GM12878 (cell line): Measurements from ENCODE around the gene CDCA5. TPM values are rescaled to one million over a fixed set of nuclear protein-coding genes. Genes with fewer than 3 reads are reported as not detected.

Experiments used
- ATAC-seq: fragments of 200-7000 bp; cut with Tn5 transposase; 3 replicates; pipeline ENCODE4 v1.9.1; 2020; ENCODE audit warnings: mild to moderate bottlenecking, moderate library complexity
- BruUV-seq: library from RNA; stranded (reverse); fragments of 400-500 nt; replicated peaks from 2 replicates; lab custom pipeline; 2021; lab: Mats Ljungman, UMichigan
- CTCF ChIA-PET: fragments of 300-600 bp; sonication (Branson Sonifier 250); formaldehyde crosslinking; extraction: SDS; loops from one replicate; lab custom pipeline; 2021; ENCODE audit warnings: inconsistent platforms; lab: Yijun Ruan, JAX
- POLR2A ChIA-PET: fragments of 350-600 bp; formaldehyde crosslinking; extraction: SDS; loops from one replicate; lab custom pipeline; 2021; ENCODE audit warnings: inconsistent platforms; lab: Charles Lee
- RAD21 ChIA-PET: fragments of 300-600 bp; sonication (Branson Sonifier 250); formaldehyde crosslinking; loops from one replicate; lab custom pipeline; 2023; ENCODE audit warnings: antibody characterized with exemption; ENCODE audit not compliant: unreplicated experiment; lab: Charles Lee
- SMC1A ChIA-PET: fragments of 300-600 bp; sonication (Branson Sonifier 250); formaldehyde crosslinking; loops from one replicate; lab custom pipeline; 2023; ENCODE audit not compliant: unreplicated experiment, uncharacterized antibody; lab: Charles Lee
- DNase-seq: peaks from one replicate; pipeline ENCODE4 v3.0.0-alpha.2; 2011; ENCODE audit warnings: low read depth, low spot score
- FAIRE-seq: peaks from 3 replicates; lab custom pipeline; 2011; peaks lifted over from hg19 to GRCh38; lab: Jason Lieb, UNC
- H2AFZ ChIP-seq: 2 replicates; pipeline ENCODE4 v1.6.0; 2011; ENCODE audit warnings: low read depth, low read length, control low read depth; ENCODE audit not compliant: control insufficient read depth
- H3K27ac ChIP-seq: 2 replicates; pipeline ENCODE4 v1.5.1; 2011; ENCODE audit warnings: control low read depth; ENCODE audit not compliant: control insufficient read depth, insufficient read depth
- H3K27me3 ChIP-seq, 2 experiments: replicated peaks in 1 of 2; 2 replicates each; pipeline versions ENCODE4 v1.6.0 to v1.6.1; 2011; ENCODE audit warnings: low read length in 1 of 2; ENCODE audit not compliant: control insufficient read depth in 2 of 2, insufficient read depth in 2 of 2
- H3K36me3 ChIP-seq, 2 experiments: 2 replicates each; pipeline ENCODE4 v1.5.1; 2011; ENCODE audit warnings: low read length in 1 of 2; ENCODE audit not compliant: control insufficient read depth in 2 of 2, insufficient read depth in 2 of 2
- H3K4me1 ChIP-seq: 2 replicates; pipeline ENCODE4 v1.6.1; 2011; ENCODE audit warnings: mild to moderate bottlenecking, low read length, moderate library complexity, mixed read lengths; ENCODE audit not compliant: control insufficient read depth, insufficient read depth
- H3K4me2 ChIP-seq: 2 replicates; pipeline ENCODE4 v1.6.0; 2011; ENCODE audit warnings: control low read depth; ENCODE audit not compliant: control insufficient read depth, insufficient read depth
- H3K4me3 ChIP-seq: fragments of 200-600 bp; sonication (generic); 2 replicates; pipeline ENCODE4 v1.5.1; 2016
- H3K79me2 ChIP-seq: 2 replicates; pipeline ENCODE4 v1.6.0; 2011; ENCODE audit warnings: low read length; ENCODE audit not compliant: control insufficient read depth, insufficient read depth
- H3K9ac ChIP-seq: 2 replicates; pipeline ENCODE4 v1.8.0; 2011; ENCODE audit warnings: low read length, control low read depth, mixed read lengths; ENCODE audit not compliant: control insufficient read depth, insufficient read depth
- H3K9me3 ChIP-seq: replicated peaks from 3 replicates; pipeline ENCODE4 v1.5.1; 2011; ENCODE audit warnings: mild to moderate bottlenecking, low read length; ENCODE audit not compliant: control insufficient read depth, insufficient read depth
- H4K20me1 ChIP-seq: 2 replicates; pipeline ENCODE4 v1.6.0; 2011; ENCODE audit not compliant: control insufficient read depth, insufficient read depth
- ATF7 ChIP-seq: fragments of 450-650 bp; IDR thresholded peaks from 2 replicates; pipeline ENCODE4 v1.6.1; 2016; ENCODE audit warnings: low read depth, mild to moderate bottlenecking
- BCLAF1 ChIP-seq: fragments of 450-650 bp; IDR thresholded peaks from 2 replicates; pipeline ENCODE4 v1.6.1; 2017; ENCODE audit warnings: antibody characterized with exemption, mild to moderate bottlenecking, moderate library complexity
- HDAC6 ChIP-seq: fragments of 200-600 bp; sonication (generic); IDR thresholded peaks from one replicate; pipeline ENCODE4 v1.8.0; 2017; ENCODE audit warnings: antibody characterized with exemption; ENCODE audit not compliant: unreplicated experiment
- JUND ChIP-seq: IDR thresholded peaks from 2 replicates; pipeline ENCODE4 v1.6.1; 2012; ENCODE audit warnings: low read depth, mild to moderate bottlenecking, low read length, improper control_type of control experiment, moderate library complexity
- POLR2A ChIP-seq: IDR thresholded peaks from 2 replicates; pipeline ENCODE4 v1.6.1; 2011; ENCODE audit warnings: low read depth, mild to moderate bottlenecking, low read length
- SUZ12 ChIP-seq: fragments of 200-600 bp; sonication (generic); IDR thresholded peaks from one replicate; pipeline ENCODE4 v1.6.1; 2018; ENCODE audit warnings: antibody characterized with exemption, mild to moderate bottlenecking; ENCODE audit not compliant: unreplicated experiment
- TARDBP ChIP-seq: IDR thresholded peaks from 2 replicates; pipeline ENCODE4 v1.6.1; 2016; ENCODE audit warnings: borderline replicate concordance
- TCF7 ChIP-seq: IDR thresholded peaks from 2 replicates; pipeline ENCODE4 v1.6.1; 2014; ENCODE audit warnings: antibody characterized with exemption, borderline replicate concordance
- WGBS: methylation state at CpG from one replicate; pipeline ENCODE4 v1.1.6; 2016; ENCODE audit warnings: low lambda C conversion rate; ENCODE audit not compliant: insufficient replicate concordance, insufficient coverage; ENCODE audit errors: missing lambda C conversion rate; 5-methylcytosine and 5-hydroxymethylcytosine counted together
- in situ Hi-C: fragments of 300-500 bp; cut with MboI; formaldehyde crosslinking; loops from 9 replicates; pipeline ENCODE4 v1.14.3; 2018; ENCODE audit warnings: mixed read lengths
- intact Hi-C: fragments of 100-400 bp; cut with micrococcal nuclease; formaldehyde crosslinking; loops from one replicate; pipeline ENCODE4 v1.14.2; 2022; ENCODE audit not compliant: unreplicated experiment
- polyA plus RNA-seq, 11 experiments: library from polyadenylated mRNA; depleted of rRNA in 4 of 11; unstranded in 6 of 11; stranded (reverse) in 5 of 11; fragments of >200 nt; fragmentation: Nextera tagmentation in 4 of 11; fragmentation: Illumina TruSeq in 1 of 11; extraction: Ambion mirVana in 4 of 11; extraction: Trizol in 1 of 11; gene quantifications; 1 replicate in 1 of 11; 2 replicates in 10 of 11; pipeline versions ENCODE4 v1.2.1 to v1.2.3, GENCODE V29; 2011 to 2016; ENCODE audit warnings: inconsistent platforms in 2 of 11, missing spikeins in 2 of 11, low read depth in 1 of 11
- total RNA-seq, 4 experiments: library from RNA; depleted of rRNA in 3 of 4; stranded (reverse); fragments of >200 nt in 3 of 4; fragmentation: Illumina TruSeq in 1 of 4; extraction: Trizol in 1 of 4; gene quantifications; 2 replicates each; pipeline versions ENCODE4 v1.2.1 to v1.2.3, GENCODE V29; 2013 to 2021
- TF ChIP-seq, protein P1 (sequence below): IDR thresholded peaks from 2 replicates; pipeline ENCODE4 v1.6.1; 2011; ENCODE audit warnings: mild to moderate bottlenecking, low read depth, low read length, moderate library complexity; ENCODE audit not compliant: insufficient replicate concordance

Gene CDCA5
- total and polyA plus RNA-seq, 10 of the 15 experiments (the other 5 are each of a cell fraction or from before 2014, with no cell fraction given) = 21.2 to 107 (median 64.9) TPM

GRCh38 chr11:65107078-65107477 is 23.2 kb upstream of the CDCA5 start:
- CTCF ChIA-PET = interaction anchor here (0.6 kb wide), 1 partner anchor 73 kb away, joined by 3 read pairs; no protein-coding TSS in a partner anchor
- POLR2A ChIA-PET = no interaction called here

More at GRCh38 chr11:65107078-65107477, 23.2 kb upstream of the CDCA5 start:
- RAD21 ChIA-PET = no interaction called here
- no peaks in the 10 kb centered on the region for H3K79me2 ChIP-seq
- no TSS peak for BruUV-seq
- H3K9me3 ChIP-seq = no peaks in the 10 kb centered on the region
- no peak overlapping the region for H3K27ac ChIP-seq
- WGBS = 91% methylated on average over 15 of the region's 15 CpGs
- H2AFZ ChIP-seq = no peak overlapping the region
- no peak for TF ChIP-seq SUZ12
- TF ChIP-seq BCLAF1 = no peak
- no peak for TF ChIP-seq TCF7
- TF ChIP-seq, protein P1, sequence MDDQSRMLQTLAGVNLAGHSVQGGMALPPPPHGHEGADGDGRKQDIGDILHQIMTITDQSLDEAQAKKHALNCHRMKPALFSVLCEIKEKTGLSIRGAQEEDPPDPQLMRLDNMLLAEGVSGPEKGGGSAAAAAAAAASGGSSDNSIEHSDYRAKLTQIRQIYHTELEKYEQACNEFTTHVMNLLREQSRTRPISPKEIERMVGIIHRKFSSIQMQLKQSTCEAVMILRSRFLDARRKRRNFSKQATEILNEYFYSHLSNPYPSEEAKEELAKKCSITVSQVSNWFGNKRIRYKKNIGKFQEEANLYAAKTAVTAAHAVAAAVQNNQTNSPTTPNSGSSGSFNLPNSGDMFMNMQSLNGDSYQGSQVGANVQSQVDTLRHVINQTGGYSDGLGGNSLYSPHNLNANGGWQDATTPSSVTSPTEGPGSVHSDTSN = no peak
- TF ChIP-seq POLR2A = no peak
- TF ChIP-seq ATF7 = no peak
- TF ChIP-seq TARDBP = no peak
- no peak for TF ChIP-seq JUND
- TF ChIP-seq HDAC6 = no peak
- peaks cover 8% of the 10 kb centered on the region for H3K4me1 ChIP-seq
- no peak for DNase-seq
- in situ Hi-C loops (no loop called here), intact Hi-C loops (no loop called here)
- no peak overlapping the region for H3K9ac ChIP-seq
- H4K20me1 ChIP-seq = no peaks in the 10 kb centered on the region
- SMC1A ChIA-PET = no interaction called here
- H3K4me2 ChIP-seq = no peak overlapping the region
- H3K4me3 ChIP-seq = no peak overlapping the region
- no peak for FAIRE-seq
- no peaks in the 10 kb centered on the region for H3K27me3 ChIP-seq
- no peak for ATAC-seq
- peaks cover 12 to 16% of the 10 kb centered on the region in 2 experiments for H3K36me3 ChIP-seq
